Stimulated activated CD8-positive, alpha-beta memory T cell treated with anti-CD3 and anti-CD28 coated beads, Interleukin-4, amount 100 ng/mL, for 48 hours (primary cell): ENCODE measurements around the gene NOC4L.
"Not testable (repeated sequence)": the region's sequence is repeated elsewhere in the genome, so short reads cannot be mapped to it uniquely, and the experiment has no call there.

ENCODE experiments used
- DNase-seq: peaks from one replicate; pipeline ENCODE4 v3.0.0-alpha.2; 2020

NOC4L gene

DNA sequence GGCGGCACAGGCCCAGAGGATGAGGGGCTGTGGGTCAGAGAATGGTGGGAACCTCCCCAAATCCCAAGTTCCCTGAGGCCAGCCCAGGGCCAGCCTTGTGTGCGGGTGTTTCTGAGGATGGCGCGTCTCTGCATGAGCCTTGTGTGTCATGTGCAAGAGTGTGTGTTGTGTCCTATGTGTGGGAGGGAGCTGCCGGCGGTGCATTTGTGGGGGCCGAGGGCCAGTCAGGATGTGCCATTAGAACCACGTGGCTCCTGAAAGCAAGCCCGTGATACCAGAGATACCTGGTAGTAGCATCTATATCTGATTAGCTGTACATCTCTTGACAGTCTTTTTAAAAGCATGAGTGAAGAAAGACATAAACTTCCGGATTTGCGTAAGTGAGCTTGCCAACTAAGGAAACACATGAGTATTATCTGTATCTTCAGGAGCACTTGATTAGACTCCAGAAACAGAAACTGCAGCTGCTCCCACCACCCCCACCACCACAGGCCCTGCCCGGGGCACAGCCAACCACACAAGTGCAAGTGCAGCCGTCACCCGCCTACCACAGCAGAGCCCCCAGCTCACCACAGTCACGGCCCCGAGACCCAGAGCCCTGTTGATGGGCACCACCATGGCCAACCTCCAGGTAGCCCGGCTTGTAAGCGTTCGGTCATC lies 19.4 kb upstream of the NOC4L start:
- no peak for DNase-seq

DNA sequence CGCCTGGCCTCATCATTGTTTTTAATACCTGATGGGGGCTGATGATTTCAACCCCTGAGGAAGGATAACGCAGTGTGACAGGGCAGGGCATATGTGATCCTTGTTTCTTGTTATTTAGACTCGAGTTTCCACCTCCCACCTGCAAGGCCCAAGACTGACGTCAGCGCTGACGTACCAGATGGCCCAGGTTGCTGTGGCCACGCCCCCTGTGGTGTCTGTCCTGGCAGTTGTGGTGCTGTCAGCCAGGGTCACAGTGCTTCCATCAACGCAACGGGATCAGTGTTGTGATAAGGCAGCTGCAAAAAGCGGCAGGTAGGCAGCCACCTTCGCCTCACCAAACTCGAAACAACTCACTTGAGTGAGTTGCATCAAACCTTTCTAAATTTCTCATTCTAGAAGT lies 18.5 kb upstream of the NOC4L start:
- DNase-seq = no peak

DNA sequence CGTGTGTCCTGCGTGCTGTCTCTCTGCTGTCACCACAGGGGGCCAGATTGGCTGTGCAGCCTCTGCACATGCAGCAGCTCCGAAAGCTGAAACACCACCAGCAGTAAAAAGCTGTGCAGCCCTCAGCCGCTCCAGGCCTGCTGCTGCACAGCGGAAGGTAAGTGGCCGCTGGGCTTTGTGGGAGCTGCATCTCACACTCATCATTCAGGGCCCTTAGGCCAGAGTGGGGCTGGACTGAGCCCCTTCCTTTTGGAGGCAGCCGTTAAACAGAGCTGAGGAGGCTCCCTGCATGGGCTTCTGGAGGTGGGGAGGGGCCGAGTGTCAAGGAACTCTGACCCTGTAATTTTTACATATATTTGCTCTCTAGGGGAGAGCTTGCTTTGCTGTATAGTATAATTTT lies 17.2 kb upstream of the NOC4L start:
- no peak for DNase-seq

DNA sequence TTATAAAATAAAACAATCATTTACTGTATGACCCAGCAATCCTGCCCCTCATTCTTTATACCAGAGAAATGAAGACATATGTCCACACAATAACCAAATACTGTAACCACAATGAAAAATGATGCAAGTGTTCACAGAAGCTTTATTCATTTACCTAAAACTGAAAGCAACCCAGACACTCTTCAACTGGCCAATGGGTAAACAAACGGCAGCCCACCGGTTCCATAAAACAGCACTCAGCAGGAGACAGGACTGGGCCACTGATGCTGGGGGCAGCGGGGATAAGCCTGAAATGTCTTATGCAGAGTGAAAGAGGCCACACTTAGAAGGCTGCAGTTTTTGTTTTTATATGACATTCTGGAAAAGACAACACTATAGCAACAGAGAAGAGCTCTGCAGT lies 15.2 kb upstream of the NOC4L start:
- no peak for DNase-seq

DNA sequence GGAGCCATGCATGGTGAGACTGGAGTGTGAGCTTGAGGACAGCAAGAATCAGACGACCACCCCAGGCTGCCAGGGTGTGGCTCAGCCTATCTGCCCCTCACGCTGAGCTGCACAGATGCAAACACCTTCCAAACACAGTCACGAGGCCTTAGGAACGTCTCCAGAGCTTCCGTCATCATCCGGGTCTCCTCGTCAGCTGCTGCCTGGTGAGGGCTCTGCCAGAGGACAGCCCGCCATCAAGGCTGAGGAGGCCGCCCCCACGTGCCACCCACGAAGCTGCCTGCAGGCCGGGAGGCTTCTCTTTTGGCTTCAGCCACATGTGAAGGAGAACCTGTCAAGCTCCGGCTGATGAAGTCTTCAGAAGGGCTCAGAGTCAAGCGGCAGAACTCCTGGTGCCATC lies 13.6 kb upstream of the NOC4L start:
- DNase-seq = no peak

DNA sequence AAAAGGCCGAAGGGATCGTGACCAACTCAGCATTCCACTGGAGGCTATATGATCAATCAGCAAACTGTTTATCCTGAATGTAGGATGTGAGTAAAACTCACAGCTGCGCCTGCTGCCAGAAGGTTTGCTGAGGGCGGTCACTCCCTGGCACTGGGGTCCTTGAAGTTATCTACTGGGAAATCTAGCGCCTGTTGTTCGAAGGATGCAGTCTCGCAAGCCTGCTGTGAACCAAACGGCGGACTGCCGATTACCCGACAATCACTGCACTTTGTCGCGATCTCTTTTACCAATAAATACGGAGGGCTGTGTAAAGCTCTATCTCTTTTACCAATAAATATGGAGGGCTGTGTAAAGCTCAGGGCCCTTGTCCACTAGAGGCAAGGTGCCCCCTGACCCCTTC lies 13.0 kb upstream of the NOC4L start:
- no peak for DNase-seq

DNA sequence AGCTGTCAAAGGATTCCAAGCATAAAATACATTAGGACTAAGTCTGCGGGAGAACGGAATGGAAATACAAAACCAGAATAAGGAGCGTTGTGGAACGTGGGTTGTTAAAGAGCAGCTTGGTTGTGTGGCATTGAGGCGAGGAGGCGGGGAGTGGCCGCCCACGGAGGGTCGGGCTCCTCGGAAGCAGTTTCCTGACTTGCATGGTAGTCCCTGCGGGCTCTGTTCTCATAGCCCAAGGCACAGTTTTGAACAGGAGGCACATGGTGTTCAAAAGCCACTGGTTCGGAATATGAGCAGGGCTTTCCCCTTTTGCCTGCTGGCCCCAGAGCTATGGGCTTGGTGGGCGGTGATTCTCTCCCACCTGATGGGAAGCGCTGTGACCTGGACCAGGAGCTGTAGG lies 12.3 kb upstream of the NOC4L start:
- no peak for DNase-seq

DNA sequence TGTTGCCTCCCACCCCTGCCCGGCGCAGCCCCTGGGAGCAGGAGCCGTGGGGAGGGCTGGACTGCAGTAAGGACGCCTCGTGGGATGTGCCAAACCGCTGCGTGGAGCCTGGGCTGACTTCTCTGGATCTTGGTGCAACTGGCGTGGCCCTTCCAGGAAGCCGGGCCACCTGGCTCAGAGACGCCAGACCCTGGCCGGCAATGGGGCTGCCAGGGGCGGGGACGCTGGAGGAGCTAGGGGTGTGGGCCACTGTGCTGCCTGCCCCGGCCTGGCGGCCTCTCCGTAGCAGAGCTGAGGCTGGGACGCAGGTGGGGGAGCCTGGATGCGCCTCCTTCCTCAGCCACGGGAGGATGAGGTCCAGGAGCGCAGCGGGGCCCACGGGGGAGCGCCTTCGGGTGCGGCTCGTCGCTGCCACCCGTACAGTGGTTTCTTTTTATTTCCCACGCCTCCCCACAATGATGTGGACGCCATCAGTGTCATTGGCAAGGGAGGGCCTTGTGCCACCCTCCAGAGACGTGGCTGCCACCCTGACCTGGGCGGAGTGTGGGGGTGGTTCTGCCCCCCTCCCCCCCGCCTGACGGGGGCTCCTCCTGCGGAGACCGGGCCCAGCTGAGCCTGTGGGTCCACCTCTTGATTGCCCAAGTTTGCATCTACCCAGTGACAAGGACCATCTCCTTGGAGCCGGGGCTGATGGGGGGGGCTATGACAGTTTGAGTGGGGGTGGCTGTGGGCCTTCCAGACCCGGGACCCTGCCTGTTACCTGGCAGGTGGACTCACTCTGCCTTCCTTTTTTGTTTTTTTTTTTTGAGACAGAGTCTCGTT lies 11.4 kb upstream of the NOC4L start:
- no peak for DNase-seq

DNA sequence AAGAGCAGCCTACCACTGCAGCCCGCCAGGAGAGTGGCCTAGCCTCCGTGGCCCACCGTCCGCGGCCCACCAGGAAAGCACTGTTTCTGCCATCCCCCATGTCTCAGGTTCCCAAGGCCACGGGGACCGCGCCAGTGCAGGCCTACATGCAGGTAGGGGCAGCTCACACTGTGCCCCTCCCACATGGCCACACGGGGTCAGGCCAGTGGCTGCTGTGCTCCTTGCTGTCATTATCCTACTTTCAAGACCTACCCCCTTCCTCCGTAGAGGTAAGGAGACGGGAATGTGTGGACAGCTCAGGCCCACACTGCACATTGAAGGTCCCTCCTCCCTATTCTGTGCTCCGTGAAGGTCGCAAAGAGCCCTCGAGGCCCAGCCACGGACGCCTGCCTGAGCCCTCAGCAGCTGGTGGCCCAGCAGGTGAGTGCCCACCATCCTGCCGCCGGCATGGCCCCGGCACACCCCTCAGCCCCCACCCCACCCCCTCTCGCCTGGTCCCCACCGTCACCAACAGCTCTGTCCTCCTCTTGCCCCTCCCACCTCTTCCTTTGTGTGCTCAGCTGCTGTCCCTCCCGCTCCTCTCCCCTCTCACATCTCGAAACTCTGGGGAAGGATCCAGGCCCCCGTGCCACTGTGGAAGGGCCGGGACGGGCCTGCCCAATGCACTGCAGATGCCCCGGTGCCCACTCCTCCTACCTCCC lies 10.2 kb upstream of the NOC4L start:
- DNase-seq = no peak

DNA sequence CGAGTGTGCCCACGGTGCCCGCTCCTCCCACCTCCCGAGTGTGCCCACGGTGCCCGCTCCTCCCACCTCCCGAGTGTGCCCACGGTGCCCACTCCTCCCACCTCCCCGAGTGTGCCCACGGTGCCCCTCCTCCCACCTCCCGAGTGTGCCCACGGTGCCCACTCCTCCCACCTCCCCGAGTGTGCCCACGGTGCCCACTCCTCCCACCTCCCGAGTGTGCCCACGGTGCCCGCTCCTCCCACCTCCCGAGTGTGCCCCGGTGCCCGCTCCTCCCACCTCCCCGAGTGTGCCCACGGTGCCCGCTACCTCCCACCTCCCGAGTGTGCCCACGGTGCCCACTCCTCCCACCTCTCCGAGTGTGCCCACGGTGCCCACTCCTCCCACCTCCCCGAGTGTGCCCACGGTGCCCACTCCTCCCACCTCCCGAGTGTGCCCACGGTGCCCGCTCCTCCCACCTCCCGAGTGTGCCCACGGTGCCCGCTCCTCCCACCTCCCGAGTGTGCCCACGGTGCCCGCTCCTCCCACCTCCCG lies 9.5 kb upstream of the NOC4L start:
- not testable (repeated sequence) for DNase-seq

DNA sequence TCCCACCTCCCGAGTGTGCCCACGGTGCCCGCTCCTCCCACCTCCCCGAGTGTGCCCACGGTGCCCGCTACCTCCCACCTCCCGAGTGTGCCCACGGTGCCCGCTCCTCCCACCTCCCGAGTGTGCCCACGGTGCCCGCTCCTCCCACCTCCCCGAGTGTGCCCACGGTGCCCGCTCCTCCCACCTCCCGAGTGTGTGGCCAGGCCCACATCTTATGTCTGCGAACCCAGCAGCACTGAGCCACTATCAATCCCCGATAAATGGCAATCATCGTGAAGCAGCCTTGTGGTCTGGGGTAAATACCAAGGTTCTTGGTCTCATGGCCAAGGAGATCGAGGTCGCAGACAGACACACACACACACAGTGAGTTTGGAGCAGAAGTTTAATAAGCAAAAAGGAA lies 8.0 kb upstream of the NOC4L start:
- DNase-seq = not testable (repeated sequence)

DNA sequence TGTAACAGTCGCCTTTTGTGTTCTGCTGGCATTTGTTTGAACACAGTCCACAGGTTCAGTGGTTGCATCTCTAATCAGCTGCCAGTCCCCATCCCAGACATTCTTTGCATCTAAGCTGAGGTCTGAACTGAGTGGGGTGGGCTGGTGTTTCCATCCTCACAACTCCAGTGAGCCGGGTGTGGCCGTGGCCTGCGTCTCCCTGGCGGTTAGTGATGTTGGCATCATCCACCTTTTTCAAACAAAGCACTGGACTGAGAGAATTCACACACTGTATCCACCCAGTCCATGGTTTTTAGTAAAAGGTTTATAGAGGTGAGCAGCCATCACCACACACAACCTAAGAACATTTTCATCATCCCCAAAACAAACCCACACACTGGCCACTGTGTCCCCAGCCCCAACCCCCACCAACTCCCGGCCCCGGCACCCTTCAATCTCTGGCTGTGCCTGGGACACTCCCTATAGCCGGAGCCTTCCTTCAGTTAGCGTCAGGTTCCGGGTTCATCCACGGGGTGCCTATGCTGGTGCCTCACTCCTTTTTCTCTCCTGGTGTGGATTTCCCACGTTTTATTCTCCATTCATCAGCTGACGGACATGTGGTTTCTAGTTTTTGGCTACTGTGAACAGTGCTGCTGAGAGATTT lies 6.7 kb upstream of the NOC4L start:
- DNase-seq = no peak

DNA sequence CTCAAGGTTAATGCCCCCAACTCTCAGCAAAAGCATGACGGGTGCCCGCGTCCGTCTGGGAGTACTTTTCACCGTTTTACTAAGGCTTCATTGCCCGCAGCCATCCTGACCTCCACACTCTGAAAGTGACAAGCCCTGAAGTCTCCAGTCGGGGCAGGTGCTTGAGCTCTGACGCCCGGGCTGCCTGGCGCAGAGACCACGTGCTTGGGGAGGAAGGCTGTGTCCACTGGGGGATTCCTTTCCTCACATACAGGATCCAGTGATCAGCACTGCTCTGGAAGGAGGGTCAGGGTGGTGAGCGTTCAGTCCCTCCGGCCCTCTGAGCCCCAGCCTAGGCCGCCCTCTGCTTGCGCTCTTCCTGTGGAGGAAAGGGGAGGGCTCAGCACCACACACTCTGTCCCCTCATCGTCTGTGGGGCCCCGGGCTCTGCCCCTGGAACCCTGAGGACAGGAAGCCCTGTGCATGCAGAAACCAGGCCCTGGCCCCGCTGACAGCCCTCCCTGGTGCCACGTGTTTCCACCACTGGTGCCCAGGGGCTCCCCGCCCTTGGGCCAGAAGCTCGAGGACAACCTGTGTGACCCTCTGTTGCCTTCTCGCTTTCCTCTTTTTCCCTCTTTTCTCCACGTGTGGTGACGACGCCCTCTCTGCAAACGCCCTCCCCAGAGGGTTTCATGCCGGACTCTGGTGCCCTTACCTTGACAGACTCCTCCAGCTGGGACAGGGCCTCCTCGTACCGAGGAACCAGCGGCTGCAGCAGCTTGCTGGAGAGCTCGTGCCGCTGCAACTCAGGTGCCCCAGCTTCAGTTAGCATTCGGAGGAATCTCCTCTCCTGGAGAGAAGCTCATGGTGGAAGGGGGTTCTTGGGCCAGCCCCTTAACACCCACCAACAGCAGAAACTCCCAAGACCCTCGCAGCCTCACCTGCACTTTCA lies 5.1 kb upstream of the NOC4L start:
- DNase-seq = no peak

DNA sequence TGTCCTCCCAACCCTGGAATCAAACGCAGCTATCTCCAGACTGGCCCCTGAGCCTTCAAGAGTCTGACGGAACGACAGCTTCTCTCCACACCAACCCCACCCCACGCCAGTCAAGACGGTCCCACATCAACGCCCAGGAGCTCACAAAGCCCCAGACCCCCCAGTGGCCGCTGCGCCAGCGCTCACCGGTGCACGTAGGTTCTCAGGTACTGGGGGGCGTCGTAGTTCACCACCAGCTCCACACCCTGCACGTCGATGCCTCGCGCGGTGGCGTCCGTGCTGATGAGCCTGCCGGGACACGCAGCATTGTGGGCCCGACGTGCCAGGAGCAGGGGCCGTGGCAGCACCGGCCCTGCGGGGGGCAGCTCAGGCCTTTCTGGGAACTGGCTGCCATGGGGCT lies 4.3 kb upstream of the NOC4L start:
- DNase-seq = no peak

DNA sequence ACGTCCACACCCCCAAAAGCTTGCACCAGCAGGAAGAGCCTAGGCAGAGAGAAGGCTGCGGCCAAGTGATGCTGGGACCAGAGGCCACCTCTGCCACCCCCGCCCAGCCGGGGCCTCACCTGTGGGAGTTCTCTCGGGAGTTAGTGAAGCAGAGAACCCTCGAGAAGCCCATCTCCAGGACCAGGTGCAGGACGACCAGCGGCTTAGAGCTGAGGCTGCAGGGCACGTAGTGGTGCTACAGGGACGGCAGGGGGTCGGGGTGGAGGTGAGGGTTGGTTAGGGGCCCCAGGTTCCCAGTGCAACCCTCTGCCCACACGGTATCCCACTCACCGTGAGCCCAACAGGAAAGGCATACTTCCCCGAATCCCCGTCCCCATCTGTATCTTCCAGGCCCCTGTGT lies 3.8 kb upstream of the NOC4L start:
- DNase-seq = no peak

DNA sequence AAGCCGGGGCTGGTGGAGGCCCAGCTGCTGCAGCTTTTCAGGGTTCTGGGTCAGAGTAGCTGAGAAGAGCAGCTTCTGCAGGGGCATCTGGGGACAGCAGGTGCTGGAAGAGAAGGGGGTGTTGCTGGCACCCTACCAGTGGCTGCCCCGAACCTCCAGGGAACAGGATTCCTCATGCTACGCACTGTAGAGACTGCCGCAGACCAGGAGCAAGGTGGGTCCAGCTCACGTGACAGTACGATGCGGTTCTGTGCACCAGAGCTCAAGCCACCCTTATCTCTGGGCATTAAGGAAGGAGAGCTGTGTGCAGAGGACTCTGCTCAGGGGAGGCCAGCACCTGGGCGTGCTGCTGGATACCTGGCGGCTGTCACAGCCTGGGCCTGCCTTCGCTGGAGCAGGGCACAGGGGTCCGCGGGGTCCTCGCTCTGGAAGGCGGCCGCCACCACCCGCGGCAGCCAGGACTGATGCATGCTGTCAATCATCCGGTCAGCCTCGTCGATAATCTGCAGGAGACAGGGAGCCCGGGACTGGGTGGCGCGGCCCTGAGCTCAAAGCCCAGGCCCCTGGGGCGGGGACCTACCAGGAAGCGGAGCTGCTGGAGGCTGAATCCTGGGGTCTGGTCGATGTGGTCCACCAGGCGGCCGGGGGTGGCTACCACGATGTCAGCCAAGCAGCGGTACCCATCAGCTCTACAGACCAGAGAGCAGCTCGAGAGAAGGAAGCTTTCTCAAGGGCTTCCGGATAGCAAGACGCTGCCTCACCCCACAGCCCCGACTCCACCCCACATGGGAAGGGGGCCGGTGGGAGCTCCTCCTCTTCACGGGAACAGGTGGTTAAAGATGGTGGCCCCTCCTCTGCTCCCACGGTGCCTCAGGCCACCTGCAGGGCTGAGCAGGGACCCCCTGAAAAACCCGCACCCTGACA lies 3.1 kb upstream of the NOC4L start:
- DNase-seq = no peak

DNA sequence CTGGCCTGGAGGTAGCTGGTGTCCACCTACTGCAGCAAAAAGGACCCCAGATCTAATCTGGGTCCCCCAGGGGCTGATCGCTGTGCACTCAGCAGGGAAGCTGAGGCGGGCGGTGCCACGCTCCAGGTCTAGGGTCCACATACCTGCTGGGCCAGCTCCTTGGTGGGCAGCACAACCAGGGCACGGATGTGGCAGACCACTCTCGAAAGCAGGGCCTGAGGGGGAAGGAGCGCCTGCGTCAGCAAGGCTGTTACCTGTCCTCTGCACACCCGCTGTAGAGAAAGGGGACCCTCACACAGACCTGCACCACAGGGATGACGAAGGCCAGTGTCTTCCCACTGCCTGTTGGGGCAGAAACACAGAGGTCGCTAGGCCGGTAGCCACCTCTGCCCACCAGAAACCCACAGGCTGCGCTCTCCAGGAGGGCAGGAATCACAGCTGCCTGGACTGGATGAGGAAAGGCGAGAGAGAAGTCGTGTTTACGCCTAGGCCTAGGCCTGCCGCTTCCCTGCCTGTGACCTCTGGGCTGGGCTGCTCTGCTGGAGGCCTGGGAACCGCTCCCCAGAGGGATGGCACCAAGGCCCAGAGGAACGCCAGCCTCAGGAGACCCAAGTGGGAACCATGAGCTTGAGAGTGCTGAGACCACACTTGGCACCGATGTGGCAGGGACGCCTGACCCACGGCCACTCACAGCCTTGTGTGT lies 2.1 kb upstream of the NOC4L start:
- no peak for DNase-seq

DNA sequence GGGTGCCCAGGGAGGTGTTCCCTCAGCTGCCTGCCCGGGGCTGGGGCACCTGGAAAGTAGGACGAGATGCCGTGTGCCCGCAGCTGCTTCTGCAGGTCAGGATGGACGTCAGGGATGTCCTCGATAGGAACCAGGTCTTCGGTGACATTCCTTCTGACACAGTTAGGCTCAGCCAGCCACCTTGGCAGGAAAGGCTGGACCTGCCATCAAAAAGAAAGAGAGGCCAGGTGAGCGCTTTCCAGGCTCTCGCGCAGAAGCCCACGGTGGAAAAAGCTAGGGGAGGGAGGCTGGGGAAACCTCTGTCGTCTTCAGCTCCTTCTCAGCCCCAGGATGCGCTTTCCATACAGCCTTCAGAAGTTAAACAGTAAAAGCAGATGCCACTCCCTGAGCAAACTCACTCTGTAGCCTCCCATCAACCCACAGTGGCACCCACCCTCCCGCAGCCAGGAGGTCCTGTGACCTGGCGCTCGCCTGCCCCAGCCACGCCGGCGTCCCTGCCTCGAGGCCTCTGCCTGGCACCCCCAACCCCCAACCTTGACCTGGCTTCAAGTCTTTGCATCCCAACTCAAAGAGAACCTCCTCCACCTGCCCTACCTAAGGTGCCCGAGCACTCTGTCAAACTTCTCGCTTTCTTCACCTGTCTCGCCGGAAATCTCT lies 1.4 kb upstream of the NOC4L start:
- no peak for DNase-seq

DNA sequence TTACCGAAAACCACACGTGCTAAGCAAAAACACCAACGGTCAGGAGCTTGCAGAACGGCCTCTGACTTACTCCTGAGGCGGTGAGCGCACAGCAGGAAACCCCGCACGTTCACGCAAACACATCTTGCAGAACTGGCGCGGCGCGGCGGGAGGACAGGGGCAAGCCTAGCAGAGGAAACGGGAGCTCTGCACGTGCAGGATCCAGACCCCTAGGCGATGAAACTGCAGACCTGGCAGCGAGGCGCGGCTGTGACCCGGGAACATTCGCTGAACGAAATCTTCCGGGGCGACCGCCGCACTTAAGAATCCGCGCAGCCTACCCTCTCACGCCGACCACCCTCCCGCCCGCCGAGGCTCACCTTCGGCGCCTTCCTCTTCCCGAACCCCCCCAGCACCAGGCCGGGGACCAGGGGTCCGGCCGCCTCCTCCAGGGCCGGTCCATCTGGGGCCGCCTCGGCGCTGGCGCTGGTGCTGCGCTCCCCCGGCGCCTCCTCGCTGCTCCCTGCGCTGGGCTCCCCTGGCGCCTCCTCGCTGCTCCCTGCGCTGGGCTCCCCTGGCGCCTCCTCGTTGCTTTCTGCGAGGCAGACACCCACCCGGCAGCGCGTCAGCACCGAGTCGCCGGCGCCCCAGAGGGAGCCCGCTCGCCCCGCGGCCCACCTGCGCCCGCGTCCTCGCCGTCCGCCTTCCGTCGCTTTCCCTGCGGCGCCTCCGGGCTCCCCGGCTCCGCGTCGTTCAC lies 753 bp upstream of the NOC4L start:
- no peak for DNase-seq
